ENCODE results near the gene C2orf49.

The C2orf49 gene

DNA sequence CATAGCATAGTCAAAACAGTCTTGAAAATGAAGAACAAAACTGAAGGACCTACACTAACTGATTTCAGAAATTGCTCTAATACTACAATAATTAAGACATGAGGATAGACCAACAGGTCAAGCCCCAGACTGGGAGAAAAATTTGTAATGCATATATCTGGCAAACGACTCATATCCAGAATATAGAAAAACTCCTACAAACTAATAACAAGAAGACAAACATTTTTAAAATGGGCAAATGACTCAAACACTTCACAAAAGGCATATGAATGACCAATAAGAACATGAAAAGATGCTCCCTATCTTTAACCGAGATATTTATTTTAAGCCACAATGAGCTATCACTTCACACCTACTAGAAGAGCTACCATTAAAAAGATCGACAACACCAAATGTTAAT is 22.0 kb upstream of the C2orf49 start:
- Histone ChIP-seq H3K27me3 (replicated peaks; ENCODE audit: insufficient read depth, low read length) (no peaks in the 10 kb centered on the region), H3K4me2 (ENCODE audit: low read depth, low read length) (no peak overlapping the region), H3K4me3 (ENCODE audit: low read length) (no peak overlapping the region), H3K9ac (ENCODE audit: low read length) (no peak overlapping the region), H3K36me3 (replicated peaks; ENCODE audit: insufficient read depth, low read length) (no peaks in the 10 kb centered on the region), H3F3A (ENCODE audit: insufficient read depth, low read length) (no peaks in the 10 kb centered on the region), H3K79me2 (ENCODE audit: low read length) (peaks cover 88% of the 10 kb centered on the region), H3K4me1 (ENCODE audit: low read length) (no peaks in the 10 kb centered on the region), H3K27ac (ENCODE audit: low read length) (no peak overlapping the region), H2AFZ (ENCODE audit: low read length) (no peak overlapping the region), H3K9me3 (replicated peaks; ENCODE audit: insufficient read depth, low read length) (no peaks in the 10 kb centered on the region), H3K9me2 (replicated peaks; ENCODE audit: insufficient read depth, low read length) (no peaks in the 10 kb centered on the region), H4K20me1 (ENCODE audit: insufficient read depth, low read length) (no peaks in the 10 kb centered on the region; the same call in 1 of the 2 replicates)
- TF ChIP-seq EZH2phosphoT487 (IDR thresholded peaks at IDR 0.05; ENCODE audit: low read length) (no peak), CTCF (IDR thresholded peaks at IDR 0.05; ENCODE audit: low read length) (no peak), EZH2 (optimal IDR thresholded peaks at IDR 0.05; ENCODE audit: low read depth, low read length) (no peak)
- DNase-seq = no peak

- Histone ChIP-seq H3K4me3 (ENCODE audit: low read length) (no peak overlapping the region), H3K36me3 (replicated peaks; ENCODE audit: insufficient read depth, low read length) (no peaks in the 10 kb centered on the region; the same call in 1 of the 2 replicates), H3K9me3 (replicated peaks; ENCODE audit: insufficient read depth, low read length) (no peaks in the 10 kb centered on the region), H3K27ac (ENCODE audit: low read length) (no peak overlapping the region), H3K79me2 (ENCODE audit: low read length) (peaks cover 87% of the 10 kb centered on the region), H3K27me3 (replicated peaks; ENCODE audit: insufficient read depth, low read length) (no peaks in the 10 kb centered on the region), H3K9ac (ENCODE audit: low read length) (no peak overlapping the region), H3K4me2 (ENCODE audit: low read depth, low read length) (no peak overlapping the region), H2AFZ (ENCODE audit: low read length) (no peak overlapping the region), H4K20me1 (ENCODE audit: insufficient read depth, low read length) (no peaks in the 10 kb centered on the region; the same call in 1 of the 2 replicates), H3K9me2 (replicated peaks; ENCODE audit: insufficient read depth, low read length) (no peaks in the 10 kb centered on the region), H3K4me1 (ENCODE audit: low read length) (no peaks in the 10 kb centered on the region), H3F3A (ENCODE audit: insufficient read depth, low read length) (no peaks in the 10 kb centered on the region)
- TF ChIP-seq EZH2phosphoT487 (IDR thresholded peaks at IDR 0.05; ENCODE audit: low read length) (no peak), CTCF (IDR thresholded peaks at IDR 0.05; ENCODE audit: low read length) (no peak), EZH2 (optimal IDR thresholded peaks at IDR 0.05; ENCODE audit: low read depth, low read length) (no peak)
- no peak for DNase-seq
Measured at GRCh38 chr2:105317937-105318336, 19.4 kb upstream of the C2orf49 start.

DNA sequence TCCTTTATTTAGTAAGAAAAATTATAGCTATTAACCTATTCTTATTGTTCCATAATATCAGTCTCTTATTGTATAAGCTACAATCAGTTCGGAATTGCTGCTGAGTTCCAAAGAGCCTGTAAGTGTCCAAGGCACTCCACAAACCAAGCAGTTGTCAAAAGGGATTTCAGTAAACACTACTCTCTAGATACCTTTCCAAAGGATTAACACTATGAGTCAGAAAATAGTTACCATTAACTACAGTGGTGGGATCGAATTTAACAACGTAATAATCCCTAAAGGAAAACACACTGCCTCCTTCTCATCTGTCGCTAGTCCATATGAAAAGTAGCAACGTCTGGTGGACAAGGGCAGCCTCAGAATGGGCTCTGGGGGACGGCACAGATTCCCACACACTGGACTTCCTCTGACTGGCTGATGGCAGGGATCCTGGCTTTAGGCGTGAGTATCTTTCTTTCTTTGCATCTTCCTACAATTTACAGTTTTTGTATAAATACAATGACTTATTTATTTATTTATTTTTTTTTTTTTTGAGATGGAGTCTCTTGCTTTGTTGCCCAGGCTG is 16.6 kb upstream of the C2orf49 start:
- no peak for DNase-seq
- Histone ChIP-seq H3K27me3 (replicated peaks; ENCODE audit: insufficient read depth, low read length) (no peaks in the 10 kb centered on the region), H3F3A (ENCODE audit: insufficient read depth, low read length) (no peaks in the 10 kb centered on the region), H3K4me2 (ENCODE audit: low read depth, low read length) (no peak overlapping the region), H3K9me2 (replicated peaks; ENCODE audit: insufficient read depth, low read length) (no peaks in the 10 kb centered on the region), H3K79me2 (ENCODE audit: low read length) (peaks cover 92% of the 10 kb centered on the region), H3K4me1 (ENCODE audit: low read length) (no peaks in the 10 kb centered on the region), H3K27ac (ENCODE audit: low read length) (no peak overlapping the region), H2AFZ (ENCODE audit: low read length) (no peak overlapping the region), H3K9me3 (replicated peaks; ENCODE audit: insufficient read depth, low read length) (no peaks in the 10 kb centered on the region), H4K20me1 (ENCODE audit: insufficient read depth, low read length) (peaks cover 2% of the 10 kb centered on the region; the same call in 1 of the 2 replicates), H3K4me3 (ENCODE audit: low read length) (no peak overlapping the region), H3K36me3 (replicated peaks; ENCODE audit: insufficient read depth, low read length) (peaks cover 5% of the 10 kb centered on the region; the same call in 1 of the 2 replicates), H3K9ac (ENCODE audit: low read length) (no peak overlapping the region)
- TF ChIP-seq EZH2phosphoT487 (IDR thresholded peaks at IDR 0.05; ENCODE audit: low read length) (no peak), CTCF (IDR thresholded peaks at IDR 0.05; ENCODE audit: low read length) (no peak), EZH2 (optimal IDR thresholded peaks at IDR 0.05; ENCODE audit: low read depth, low read length) (no peak)

Data from MM.1S (cell line).